AG09309 (cell line): ENCODE results near the gene PCBP2.
A peak's percentile ranks its signal among the peaks of the same experiment; 100 is the strongest.

Experiments
- DNase-seq: peaks from one replicate; pipeline ENCODE4 v3.0.0-alpha.2; 2010; ENCODE audit warnings: low read depth
- H3K4me3 ChIP-seq: 2 replicates; pipeline ENCODE4 v1.5.1; 2011; ENCODE audit warnings: mild to moderate bottlenecking, low read depth, low read length, moderate library complexity; ENCODE audit not compliant: control insufficient read depth
- CTCF ChIP-seq: IDR thresholded peaks from 2 replicates; pipeline ENCODE4 v1.5.1; 2011; ENCODE audit warnings: mild to moderate bottlenecking, low read depth, low read length, inconsistent platforms; ENCODE audit not compliant: insufficient read depth, control insufficient read depth; ENCODE audit errors: missing control alignments

PCBP2 gene

GRCh38 chr12:53450936-53451335 is 966 bp upstream of the PCBP2 start:
- H3K4me3 ChIP-seq = no peak overlapping the region
- TF ChIP-seq CTCF = no peak
- no peak for DNase-seq

- peak; percentile 46 for DNase-seq
- peak; percentile 7 for TF ChIP-seq CTCF
- peak overlapping the region; percentile 74 for H3K4me3 ChIP-seq
Measured at GRCh38 chr12:53452159-53453077, 516 bp downstream of the PCBP2 start.

GRCh38 chr12:53453953-53454640 is 2.2 kb downstream of the PCBP2 start:
- no peak for TF ChIP-seq CTCF
- H3K4me3 ChIP-seq = peak overlapping the region; percentile 17
- no peak for DNase-seq

- TF ChIP-seq CTCF = no peak
- H3K4me3 ChIP-seq = no peak overlapping the region
- DNase-seq = no peak
Measured at GRCh38 chr12:53454707-53455106, 2.8 kb downstream of the PCBP2 start.

- no peak for TF ChIP-seq CTCF
- DNase-seq = no peak
- no peak overlapping the region for H3K4me3 ChIP-seq
Measured at GRCh38 chr12:53456654-53457366, 4.9 kb downstream of the PCBP2 start.

- H3K4me3 ChIP-seq = no peak overlapping the region
- no peak for DNase-seq
- no peak for TF ChIP-seq CTCF
Measured at GRCh38 chr12:53459097-53459496, 7.2 kb downstream of the PCBP2 start.
